Measurements from ENCODE around the gene ERF.

Gene ERF

GRCh38 chr19:42284066-42284501 lies 29.2 kb upstream of the ERF start:
- no peak overlapping the region for H3K27ac ChIP-seq
- H4K20me1 ChIP-seq (ENCODE audit: insufficient read depth): no peaks in the 10 kb centered on the region
- no peak overlapping the region for H3K4me3 ChIP-seq (IDR thresholded peaks at IDR 0.05; ENCODE audit: insufficient read depth, low read depth, low read length)
- no peaks in the 10 kb centered on the region for H3K79me2 ChIP-seq (ENCODE audit: insufficient read depth, low read depth)
- H3K36me3 ChIP-seq (ENCODE audit: insufficient read depth): no peaks in the 10 kb centered on the region
- TF ChIP-seq CTCF (conservative IDR thresholded peaks at IDR 0.05; ENCODE audit: low read depth, low read length): no peak
- no peak overlapping the region for H3K4me2 ChIP-seq
- H3K9ac ChIP-seq: no peak overlapping the region; the same call in 1 of the 2 replicates
- H3K27me3 ChIP-seq (ENCODE audit: insufficient read depth, low read depth): no peaks in the 10 kb centered on the region
- no peak overlapping the region for H2AFZ ChIP-seq (ENCODE audit: low read depth)
- peaks cover 49% of the 10 kb centered on the region for H3K4me1 ChIP-seq (ENCODE audit: low read depth, poor library complexity, severe bottlenecking)

GRCh38 chr19:42283188-42284065 lies 28.5 kb upstream of the ERF start:
- H3K27ac ChIP-seq: no peak overlapping the region
- no peaks in the 10 kb centered on the region for H3K79me2 ChIP-seq (ENCODE audit: insufficient read depth, low read depth)
- H3K9ac ChIP-seq: no peak overlapping the region; the same call in 1 of the 2 replicates

GRCh38 chr19:42282819-42283187 lies 27.9 kb upstream of the ERF start:
- H3K4me1 ChIP-seq (ENCODE audit: low read depth, poor library complexity, severe bottlenecking): peaks cover 62% of the 10 kb centered on the region
- no peaks in the 10 kb centered on the region for H3K79me2 ChIP-seq (ENCODE audit: insufficient read depth, low read depth)
- no peak overlapping the region for H3K27ac ChIP-seq
- H4K20me1 ChIP-seq (ENCODE audit: insufficient read depth): no peaks in the 10 kb centered on the region
- H3K9ac ChIP-seq: no peak overlapping the region
- H3K4me2 ChIP-seq: peak overlapping the region; percentile 68; the same call in 1 of the 2 replicates
- no peak overlapping the region for H2AFZ ChIP-seq (ENCODE audit: low read depth)
- H3K4me3 ChIP-seq (IDR thresholded peaks at IDR 0.05; ENCODE audit: insufficient read depth, low read depth, low read length): no peak overlapping the region
- no peak for TF ChIP-seq CTCF (conservative IDR thresholded peaks at IDR 0.05; ENCODE audit: low read depth, low read length)
- no peaks in the 10 kb centered on the region for H3K36me3 ChIP-seq (ENCODE audit: insufficient read depth)
- H3K27me3 ChIP-seq (ENCODE audit: insufficient read depth, low read depth): no peaks in the 10 kb centered on the region

More at GRCh38 chr19:42283188-42284065, 28.5 kb upstream of the ERF start:
- no peak for TF ChIP-seq CTCF (conservative IDR thresholded peaks at IDR 0.05; ENCODE audit: low read depth, low read length)
- Histone ChIP-seq H3K4me3 (IDR thresholded peaks at IDR 0.05; ENCODE audit: insufficient read depth, low read depth, low read length) (no peak overlapping the region), H4K20me1 (ENCODE audit: insufficient read depth) (no peaks in the 10 kb centered on the region), H3K36me3 (ENCODE audit: insufficient read depth) (no peaks in the 10 kb centered on the region), H3K4me1 (ENCODE audit: low read depth, poor library complexity, severe bottlenecking) (peaks cover 56% of the 10 kb centered on the region), H3K27me3 (ENCODE audit: insufficient read depth, low read depth) (no peaks in the 10 kb centered on the region), H2AFZ (ENCODE audit: low read depth) (peak overlapping the region; percentile 50; the same call in 1 of the 2 replicates), H3K4me2 (peak overlapping the region; percentile 68)

GRCh38 chr19:42281827-42282762 lies 27.2 kb upstream of the ERF start:
- Histone ChIP-seq H4K20me1 (ENCODE audit: insufficient read depth) (no peaks in the 10 kb centered on the region), H3K9ac (no peak overlapping the region), H3K4me3 (IDR thresholded peaks at IDR 0.05; ENCODE audit: insufficient read depth, low read depth, low read length) (no peak overlapping the region), H3K36me3 (ENCODE audit: insufficient read depth) (no peaks in the 10 kb centered on the region), H3K27me3 (ENCODE audit: insufficient read depth, low read depth) (no peaks in the 10 kb centered on the region), H3K4me2 (peak overlapping the region; percentile 21; the same call in 1 of the 2 replicates), H3K79me2 (ENCODE audit: insufficient read depth, low read depth) (no peaks in the 10 kb centered on the region), H2AFZ (ENCODE audit: low read depth) (no peak overlapping the region), H3K4me1 (ENCODE audit: low read depth, poor library complexity, severe bottlenecking) (peaks cover 67% of the 10 kb centered on the region), H3K27ac (no peak overlapping the region)
- TF ChIP-seq CTCF (conservative IDR thresholded peaks at IDR 0.05; ENCODE audit: low read depth, low read length): no peak
